GM23248 (cell line): ENCODE results near the gene TMEM156.

Source experiments
- EZH2 ChIP-seq: fragments of 200-600 bp; sonication (generic); IDR thresholded peaks from 2 replicates; pipeline ENCODE4 v1.6.1; 2018; ENCODE audit warnings: antibody characterized with exemption, mild to moderate bottlenecking; ENCODE audit not compliant: insufficient read depth, poor library complexity, severe bottlenecking
- EZH2phosphoT487 ChIP-seq: fragments of 200-600 bp; sonication (generic); IDR thresholded peaks from 2 replicates; pipeline ENCODE4 v1.6.1; 2018; ENCODE audit warnings: antibody characterized with exemption, moderate library complexity, mild to moderate bottlenecking, low read depth; ENCODE audit not compliant: insufficient read depth

DNA sequence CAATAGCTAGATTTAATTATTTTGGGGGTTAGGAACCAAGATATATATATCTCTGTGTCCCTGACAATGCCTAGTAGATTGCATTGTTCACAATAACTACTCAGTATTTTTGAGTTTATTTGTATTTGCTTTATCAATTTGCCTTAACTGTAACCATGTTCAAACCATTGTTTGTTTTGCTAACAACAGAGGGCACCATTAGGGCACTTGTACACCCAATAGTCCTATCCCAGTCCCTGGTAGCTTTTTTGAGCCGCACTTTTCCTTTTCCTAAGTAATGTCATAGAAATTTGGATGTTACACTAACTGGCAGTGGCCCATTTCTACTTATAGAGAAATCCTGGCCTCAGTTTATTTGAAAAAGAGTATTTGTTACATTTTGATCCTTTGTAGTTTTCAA lies 29.2 kb upstream of the TMEM156 start:
- TF ChIP-seq EZH2phosphoT487 (no peak), EZH2 (no peak)
